ENCODE results near the gene ZNF804A. TPM values are rescaled to one million over a fixed set of nuclear protein-coding genes. Genes with fewer than 3 reads are reported as not detected.

The ZNF804A gene
- total RNA-seq, 1 donor from 2014 or later, result 23.1 TPM

- TF ChIP-seq CTCF (IDR thresholded peaks at IDR 0.05; ENCODE audit: partially characterized antibody, unreplicated experiment), result no peak
- Mint-ChIP-seq H3K27ac (ENCODE audit: unreplicated experiment) (no peak overlapping the region), H3K27me3 (ENCODE audit: unreplicated experiment) (no peaks in the 10 kb centered on the region), H3K4me1 (ENCODE audit: low read depth, unreplicated experiment) (no peaks in the 10 kb centered on the region), H3K9me3 (ENCODE audit: unreplicated experiment) (no peaks in the 10 kb centered on the region), H3K36me3 (ENCODE audit: unreplicated experiment) (no peaks in the 10 kb centered on the region), H3K4me3 (ENCODE audit: unreplicated experiment) (no peak overlapping the region)
- DNase-seq, result no peak
Measured at GRCh38 chr2:184780384-184780783, 182.1 kb downstream of the ZNF804A start.

GRCh38 chr2:184780944-184781343 lies 182.6 kb downstream of the ZNF804A start:
- H3K4me3 Mint-ChIP-seq (ENCODE audit: unreplicated experiment), result no peak overlapping the region

DNA sequence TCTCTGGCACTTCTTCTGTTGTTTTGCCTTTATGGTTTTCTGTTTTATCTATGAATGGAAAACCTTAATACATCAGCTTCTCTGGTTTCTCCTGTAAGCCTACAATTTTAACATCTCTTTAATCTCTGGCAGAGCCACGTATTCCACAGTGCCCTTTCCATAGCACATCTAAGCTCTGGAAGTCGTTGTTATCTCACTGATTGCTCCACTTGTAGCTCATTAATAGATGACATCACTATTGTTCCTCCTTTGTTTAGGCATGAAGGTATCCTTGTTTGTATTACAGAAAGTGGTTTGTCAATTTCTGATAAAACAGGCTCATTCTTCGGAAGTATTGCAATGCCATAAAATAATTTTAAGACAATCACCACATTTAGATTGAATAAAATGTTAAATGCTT lies 185.2 kb downstream of the ZNF804A start:
- Mint-ChIP-seq H3K9me3 (ENCODE audit: unreplicated experiment) (no peaks in the 10 kb centered on the region), H3K27me3 (ENCODE audit: unreplicated experiment) (no peaks in the 10 kb centered on the region), H3K4me1 (ENCODE audit: low read depth, unreplicated experiment) (no peaks in the 10 kb centered on the region), H3K36me3 (ENCODE audit: unreplicated experiment) (no peaks in the 10 kb centered on the region), H3K27ac (ENCODE audit: unreplicated experiment) (no peak overlapping the region), H3K4me3 (ENCODE audit: unreplicated experiment) (no peak overlapping the region)
- DNase-seq, result no peak
- no peak for TF ChIP-seq CTCF (IDR thresholded peaks at IDR 0.05; ENCODE audit: partially characterized antibody, unreplicated experiment)

More at GRCh38 chr2:184780944-184781343, 182.6 kb downstream of the ZNF804A start:
- no peaks in the 10 kb centered on the region for H3K9me3 Mint-ChIP-seq (ENCODE audit: unreplicated experiment)
- TF ChIP-seq CTCF (IDR thresholded peaks at IDR 0.05; ENCODE audit: partially characterized antibody, unreplicated experiment), result no peak
- no peak for DNase-seq
- no peaks in the 10 kb centered on the region for H3K36me3 Mint-ChIP-seq (ENCODE audit: unreplicated experiment)
- H3K27ac Mint-ChIP-seq (ENCODE audit: unreplicated experiment), result no peak overlapping the region
- H3K27me3 Mint-ChIP-seq (ENCODE audit: unreplicated experiment), result no peaks in the 10 kb centered on the region
- no peaks in the 10 kb centered on the region for H3K4me1 Mint-ChIP-seq (ENCODE audit: low read depth, unreplicated experiment)

GRCh38 chr2:184793176-184793575 lies 194.8 kb downstream of the ZNF804A start:
- peaks cover 5% of the 10 kb centered on the region for H3K9me3 Mint-ChIP-seq (ENCODE audit: unreplicated experiment)

DNA sequence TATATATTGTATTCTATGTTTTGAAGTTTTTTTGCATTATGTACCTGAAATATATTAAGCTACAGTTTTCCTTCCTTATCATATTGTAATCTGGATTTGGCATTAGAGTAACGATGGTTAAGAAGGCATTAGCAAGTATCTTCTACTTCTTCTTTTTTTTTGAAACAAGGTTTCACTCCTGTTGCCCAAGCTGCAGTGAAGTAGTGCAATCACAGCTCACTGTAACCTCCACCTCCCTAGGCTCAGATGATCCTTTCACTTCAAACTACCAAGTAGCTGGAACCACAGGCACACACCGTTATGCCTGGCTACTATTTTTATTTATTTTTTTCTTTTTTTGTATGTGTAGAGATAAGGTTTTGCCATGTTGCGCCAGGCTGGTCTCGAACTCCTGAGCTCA lies 201.1 kb downstream of the ZNF804A start:
- Mint-ChIP-seq H3K4me3 (ENCODE audit: unreplicated experiment) (no peak overlapping the region), H3K36me3 (ENCODE audit: unreplicated experiment) (no peaks in the 10 kb centered on the region), H3K4me1 (ENCODE audit: low read depth, unreplicated experiment) (no peaks in the 10 kb centered on the region), H3K9me3 (ENCODE audit: unreplicated experiment) (peaks cover 6% of the 10 kb centered on the region), H3K27ac (ENCODE audit: unreplicated experiment) (no peak overlapping the region), H3K27me3 (ENCODE audit: unreplicated experiment) (no peaks in the 10 kb centered on the region)
- no peak for TF ChIP-seq CTCF (IDR thresholded peaks at IDR 0.05; ENCODE audit: partially characterized antibody, unreplicated experiment)
- no peak for DNase-seq

More at GRCh38 chr2:184793176-184793575, 194.8 kb downstream of the ZNF804A start:
- Mint-ChIP-seq H3K4me3 (ENCODE audit: unreplicated experiment) (no peak overlapping the region), H3K27ac (ENCODE audit: unreplicated experiment) (no peak overlapping the region), H3K27me3 (ENCODE audit: unreplicated experiment) (no peaks in the 10 kb centered on the region), H3K4me1 (ENCODE audit: low read depth, unreplicated experiment) (no peaks in the 10 kb centered on the region), H3K36me3 (ENCODE audit: unreplicated experiment) (peaks cover 6% of the 10 kb centered on the region)
- no peak for TF ChIP-seq CTCF (IDR thresholded peaks at IDR 0.05; ENCODE audit: partially characterized antibody, unreplicated experiment)
- no peak for DNase-seq

Measured in glutamatergic neuron (in vitro differentiated cells).